SK-N-DZ (cell line): ENCODE data around the gene SLC6A6.

Experiments used
- DNase-seq: peaks from one replicate; pipeline ENCODE4 v3.0.0-alpha.2; 2015; ENCODE audit warnings: low spot score

The SLC6A6 gene

GRCh38 chr3:14371573-14372474 is 30.6 kb upstream of the SLC6A6 start:
- no peak for DNase-seq

- DNase-seq, result no peak
Measured at GRCh38 chr3:14372587-14372986, 29.8 kb upstream of the SLC6A6 start.

- no peak for DNase-seq
Measured at GRCh38 chr3:14373753-14374376, 28.5 kb upstream of the SLC6A6 start.

GRCh38 chr3:14374444-14374883 is 27.9 kb upstream of the SLC6A6 start:
- no peak for DNase-seq

GRCh38 chr3:14375192-14375591 is 27.2 kb upstream of the SLC6A6 start:
- DNase-seq, result no peak

GRCh38 chr3:14376348-14377043 is 25.9 kb upstream of the SLC6A6 start:
- DNase-seq, result no peak

- DNase-seq, result no peak
Measured at GRCh38 chr3:14377044-14377837, 25.2 kb upstream of the SLC6A6 start.

- no peak for DNase-seq
Measured at GRCh38 chr3:14377838-14378169, 24.6 kb upstream of the SLC6A6 start.

- DNase-seq, result no peak
Measured at GRCh38 chr3:14378415-14378814, 24.0 kb upstream of the SLC6A6 start.

- DNase-seq, result no peak
Measured at GRCh38 chr3:14379843-14380242, 22.6 kb upstream of the SLC6A6 start.

GRCh38 chr3:14386254-14386653 is 16.2 kb upstream of the SLC6A6 start:
- DNase-seq, result no peak

GRCh38 chr3:14388201-14388600 is 14.2 kb upstream of the SLC6A6 start:
- no peak for DNase-seq

GRCh38 chr3:14389166-14389606 is 13.2 kb upstream of the SLC6A6 start:
- peak; percentile 68 for DNase-seq

GRCh38 chr3:14389716-14390115 is 12.7 kb upstream of the SLC6A6 start:
- no peak for DNase-seq

- no peak for DNase-seq
Measured at GRCh38 chr3:14391033-14391432, 11.4 kb upstream of the SLC6A6 start.

- no peak for DNase-seq
Measured at GRCh38 chr3:14392231-14392630, 10.2 kb upstream of the SLC6A6 start.

GRCh38 chr3:14392803-14393319 is 9.5 kb upstream of the SLC6A6 start:
- DNase-seq, result no peak

- DNase-seq, result no peak
Measured at GRCh38 chr3:14393440-14394106, 8.8 kb upstream of the SLC6A6 start.

- no peak for DNase-seq
Measured at GRCh38 chr3:14396031-14396692, 6.2 kb upstream of the SLC6A6 start.

GRCh38 chr3:14397046-14397445 is 5.4 kb upstream of the SLC6A6 start:
- no peak for DNase-seq
